Trophoblast cell (in vitro differentiated cells and primary cell): ENCODE measurements around the gene EHMT1.
A peak's percentile ranks its signal among the peaks of the same experiment; 100 is the strongest.

ENCODE experiments used
- DNase-seq, 2 donors: peaks; one replicate each; pipeline ENCODE4 v3.0.0-alpha.2; 2016
- H2AFZ ChIP-seq: 2 replicates; pipeline ENCODE4 v1.6.1; 2013; ENCODE audit warnings: low read length, moderate library complexity, mild to moderate bottlenecking; ENCODE audit not compliant: insufficient read depth, poor library complexity
- H2AK5ac ChIP-seq: 2 replicates; pipeline ENCODE4 v1.6.1; 2013; ENCODE audit warnings: mild to moderate bottlenecking, low read length
- H2BK120ac ChIP-seq: 2 replicates; pipeline ENCODE4 v1.6.1; 2013; ENCODE audit warnings: low read length, mild to moderate bottlenecking, moderate library complexity; ENCODE audit not compliant: insufficient read depth, poor library complexity
- H2BK12ac ChIP-seq: 2 replicates; pipeline ENCODE4 v1.6.1; 2013; ENCODE audit warnings: mild to moderate bottlenecking, low read length, moderate library complexity
- H2BK5ac ChIP-seq: 2 replicates; pipeline ENCODE4 v1.6.1; 2013; ENCODE audit warnings: low read length, low read depth, moderate library complexity, mild to moderate bottlenecking; ENCODE audit not compliant: poor library complexity
- H3K14ac ChIP-seq: 2 replicates; pipeline ENCODE4 v1.6.1; 2013; ENCODE audit warnings: mild to moderate bottlenecking, low read length
- H3K18ac ChIP-seq: 2 replicates; pipeline ENCODE4 v1.6.1; 2013; ENCODE audit warnings: mild to moderate bottlenecking, low read length
- H3K23ac ChIP-seq: 2 replicates; pipeline ENCODE4 v1.6.1; 2013; ENCODE audit warnings: low read length
- H3K27ac ChIP-seq: 2 replicates; pipeline ENCODE4 v1.5.1; 2013; ENCODE audit warnings: low read depth, mild to moderate bottlenecking, inconsistent platforms, low read length, moderate library complexity
- H3K27me3 ChIP-seq: 2 replicates; pipeline ENCODE4 v1.6.1; 2013; ENCODE audit warnings: inconsistent platforms, mild to moderate bottlenecking, low read length, moderate library complexity; ENCODE audit not compliant: insufficient read depth
- H3K36me3 ChIP-seq, 2 experiments: 1 replicate in 1 of 2; 2 replicates in 1 of 2; pipeline ENCODE4 v1.6.1; 2013; ENCODE audit warnings: low read length in 2 of 2, mild to moderate bottlenecking in 2 of 2, moderate library complexity in 1 of 2; ENCODE audit not compliant: insufficient read depth in 2 of 2, control insufficient read depth in 1 of 2
- H3K4ac ChIP-seq: 2 replicates; pipeline ENCODE4 v1.6.1; 2013; ENCODE audit warnings: low read depth, mild to moderate bottlenecking, low read length, moderate library complexity
- H3K4me1 ChIP-seq, 2 experiments: 1 replicate in 1 of 2; 2 replicates in 1 of 2; pipeline ENCODE4 v1.6.1; 2013; ENCODE audit warnings: low read length in 2 of 2, mild to moderate bottlenecking in 2 of 2, moderate library complexity in 1 of 2; ENCODE audit not compliant: insufficient read depth in 2 of 2, control insufficient read depth in 1 of 2
- H3K4me2 ChIP-seq: 2 replicates; pipeline ENCODE4 v1.6.1; 2013; ENCODE audit warnings: inconsistent platforms, mild to moderate bottlenecking, low read length, moderate library complexity
- H3K4me3 ChIP-seq: 2 replicates; pipeline ENCODE4 v1.5.1; 2013; ENCODE audit warnings: mild to moderate bottlenecking, low read depth, low read length, inconsistent platforms
- H3K79me1 ChIP-seq: one replicate; pipeline ENCODE4 v1.6.1; 2013; ENCODE audit warnings: low read length
- H3K79me2 ChIP-seq: 2 replicates; pipeline ENCODE4 v1.6.1; 2013; ENCODE audit warnings: low read length, mild to moderate bottlenecking; ENCODE audit not compliant: control insufficient read depth, insufficient read depth, poor library complexity
- H3K9ac ChIP-seq: 2 replicates; pipeline ENCODE4 v1.6.1; 2013; ENCODE audit warnings: mild to moderate bottlenecking, low read length
- H3K9me3 ChIP-seq: 2 replicates; pipeline ENCODE4 v1.6.1; 2013; ENCODE audit warnings: low read depth, mild to moderate bottlenecking, control low read depth, inconsistent platforms, low read length; ENCODE audit not compliant: insufficient read depth
- H4K12ac ChIP-seq: 2 replicates; pipeline ENCODE4 v1.6.1; 2013; ENCODE audit warnings: low read depth, mild to moderate bottlenecking, low read length, moderate library complexity
- H4K8ac ChIP-seq: 2 replicates; pipeline ENCODE4 v1.6.1; 2013; ENCODE audit warnings: low read depth, mild to moderate bottlenecking, low read length, moderate library complexity
- H4K91ac ChIP-seq: one replicate; pipeline ENCODE4 v1.6.1; 2013; ENCODE audit warnings: low read depth, mild to moderate bottlenecking, low read length, moderate library complexity
- WGBS: extraction: QIAGEN DNeasy Blood & Tissue Kit; methylation state at CpG from one replicate; pipeline ENCODE4 v1.1.7; 2013; ENCODE audit warnings: missing lambda C conversion rate; ENCODE audit not compliant: insufficient read length, insufficient coverage; ENCODE audit errors: extremely low coverage; 5-methylcytosine and 5-hydroxymethylcytosine counted together

Gene EHMT1

DNA sequence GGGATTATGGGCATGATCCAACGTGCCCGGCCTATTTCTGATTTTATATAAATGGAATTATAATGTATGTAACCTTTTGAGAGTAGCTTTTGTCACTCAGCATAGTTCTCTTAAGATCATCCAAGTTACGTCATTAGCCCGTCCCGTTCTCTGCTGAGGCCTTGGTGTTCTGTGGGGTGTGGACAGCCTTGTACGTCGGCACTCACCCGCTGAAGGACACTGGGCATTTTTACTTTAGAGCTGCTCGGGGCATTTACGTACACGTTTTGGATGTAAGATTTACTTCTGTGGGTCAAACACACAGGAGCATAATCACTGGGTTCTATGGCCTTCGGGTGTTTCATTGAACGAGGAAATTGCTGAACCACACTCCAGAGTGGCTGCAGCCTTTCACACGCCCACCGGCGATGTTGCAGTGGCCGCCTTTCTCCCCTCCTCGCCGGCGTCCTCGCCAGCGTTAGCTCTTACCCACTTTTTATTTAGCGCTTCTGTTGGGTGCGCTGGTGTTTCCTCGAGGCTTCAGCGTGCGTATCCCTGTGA is 101.8 kb downstream of the EHMT1 start:
- Histone ChIP-seq H3K9ac (no peak overlapping the region), H2BK12ac (no peak overlapping the region), H4K12ac (no peak overlapping the region), H3K4me2 (no peak overlapping the region), H3K79me2 (peaks cover 4% of the 10 kb centered on the region), H3K23ac (no peak overlapping the region), H3K18ac (no peak overlapping the region), H3K27me3 (no peaks in the 10 kb centered on the region), H2AK5ac (no peak overlapping the region), H3K4ac (no peak overlapping the region), H4K8ac (no peak overlapping the region), H3K4me3 (no peak overlapping the region), H3K9me3 (peaks cover 11% of the 10 kb centered on the region), H2BK120ac (no peak overlapping the region), H3K4me1 (peaks cover 6 to 8% of the 10 kb centered on the region in 2 experiments), H2AFZ (no peak overlapping the region), H3K14ac (no peak overlapping the region), H3K36me3 (peaks cover 35 to 39% of the 10 kb centered on the region in 2 experiments), H3K27ac (no peak overlapping the region), H4K91ac (no peak overlapping the region), H2BK5ac (no peak overlapping the region), H3K79me1 (no peaks in the 10 kb centered on the region)
- no CpG with 5 or more reads among the region's 27 CpGs for WGBS
- peak in 1 of 2 donors; percentile 13 for DNase-seq

DNA sequence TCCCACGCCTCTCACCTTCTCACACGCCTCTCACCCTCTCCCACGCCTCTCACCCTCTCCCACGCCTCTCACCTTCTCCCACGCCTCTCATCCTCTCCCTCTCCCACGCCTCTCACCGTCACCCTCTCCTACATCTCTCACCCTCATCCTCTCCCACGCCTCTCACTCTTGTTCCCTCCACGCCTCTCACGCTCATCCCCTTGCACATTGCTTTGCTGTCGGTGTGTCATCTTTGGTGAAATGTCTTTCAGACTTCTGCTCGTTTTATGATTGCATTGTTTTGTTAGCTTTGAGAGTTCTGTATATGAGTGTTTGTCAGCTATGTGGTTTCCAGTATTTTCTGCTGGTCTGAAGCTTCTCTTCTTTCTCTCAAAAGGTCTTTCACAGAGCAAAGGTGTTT is 102.7 kb downstream of the EHMT1 start:
- no peak overlapping the region for H4K91ac ChIP-seq
- H3K4me2 ChIP-seq: no peak overlapping the region
- peak overlapping the region; percentile 60 for H4K12ac ChIP-seq
- no peak overlapping the region for H3K23ac ChIP-seq
- H2BK120ac ChIP-seq: no peak overlapping the region
- H2AFZ ChIP-seq: no peak overlapping the region
- peaks cover 37 to 43% of the 10 kb centered on the region in 2 experiments for H3K36me3 ChIP-seq
- H3K9me3 ChIP-seq: peaks cover 11% of the 10 kb centered on the region
- no peaks in the 10 kb centered on the region for H3K27me3 ChIP-seq
- no peak overlapping the region for H2BK12ac ChIP-seq
- H2AK5ac ChIP-seq: no peak overlapping the region
- no peak overlapping the region for H2BK5ac ChIP-seq
- peak overlapping the region; percentile 1 for H3K18ac ChIP-seq
- peaks cover 4% of the 10 kb centered on the region for H3K79me2 ChIP-seq
- no peak for DNase-seq
- no peak overlapping the region for H3K9ac ChIP-seq
- H3K14ac ChIP-seq: no peak overlapping the region
- no peaks in the 10 kb centered on the region for H3K79me1 ChIP-seq
- over 99% methylated on average over 9 of the region's 12 CpGs for WGBS
- H3K27ac ChIP-seq: no peak overlapping the region
- H3K4ac ChIP-seq: peak overlapping the region; percentile 50
- no peak overlapping the region for H3K4me3 ChIP-seq
- no peak overlapping the region for H4K8ac ChIP-seq
- peaks cover 6 to 8% of the 10 kb centered on the region in 2 experiments for H3K4me1 ChIP-seq

DNA sequence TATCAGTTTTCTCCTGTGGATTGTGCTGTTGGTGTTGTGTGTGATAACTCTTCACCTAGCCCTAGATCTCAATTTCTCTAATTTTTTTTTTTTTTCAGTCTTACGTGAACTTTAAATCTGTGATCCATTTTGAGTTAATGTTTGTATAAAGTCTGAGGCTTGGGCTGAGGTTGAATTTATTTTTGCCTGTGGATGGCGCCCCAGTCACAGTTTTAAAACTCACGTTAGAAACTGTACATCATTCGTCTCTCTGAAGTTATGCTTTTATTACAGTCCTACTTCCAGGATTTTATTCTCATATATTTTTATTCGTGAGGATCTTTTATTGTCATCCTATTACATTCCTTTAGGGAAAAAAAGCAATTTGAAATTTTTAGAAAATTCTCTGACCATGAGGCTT is 103.1 kb downstream of the EHMT1 start:
- Histone ChIP-seq H2BK12ac (no peak overlapping the region), H2AK5ac (no peak overlapping the region), H3K14ac (no peak overlapping the region), H3K79me1 (no peaks in the 10 kb centered on the region), H3K4me1 (peaks cover 6 to 8% of the 10 kb centered on the region in 2 experiments), H3K27ac (no peak overlapping the region), H3K36me3 (peaks cover 32 to 42% of the 10 kb centered on the region in 2 experiments), H2BK120ac (no peak overlapping the region), H4K12ac (no peak overlapping the region), H3K79me2 (peaks cover 4% of the 10 kb centered on the region), H3K27me3 (no peaks in the 10 kb centered on the region), H3K9me3 (peaks cover 11% of the 10 kb centered on the region), H3K4me2 (no peak overlapping the region), H3K9ac (no peak overlapping the region), H3K18ac (no peak overlapping the region), H3K4me3 (no peak overlapping the region), H3K4ac (no peak overlapping the region), H2BK5ac (no peak overlapping the region), H4K8ac (no peak overlapping the region), H3K23ac (no peak overlapping the region), H2AFZ (no peak overlapping the region), H4K91ac (no peak overlapping the region)
- no CpG with 5 or more reads among the region's 5 CpGs for WGBS
- DNase-seq: no peak

DNA sequence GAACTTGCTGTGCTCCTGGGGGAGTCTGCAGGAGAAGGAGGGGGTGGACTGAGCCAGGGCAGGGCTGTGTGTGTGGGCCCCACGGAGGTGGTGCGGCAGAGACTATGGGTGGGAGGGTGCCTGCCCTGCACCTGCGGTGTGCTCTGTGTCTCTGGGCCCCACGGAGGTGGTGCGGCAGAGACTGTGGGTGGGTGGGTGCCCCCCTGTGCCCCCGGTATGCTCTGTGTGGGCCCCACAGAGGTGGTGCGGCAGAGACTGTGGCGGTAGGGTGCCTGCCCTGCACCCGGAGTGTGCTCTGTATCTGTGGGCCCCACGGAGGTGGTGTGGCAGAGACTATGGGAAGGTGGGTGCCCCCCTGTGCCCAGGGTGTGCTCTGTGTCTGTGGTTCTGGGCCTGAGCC is 103.7 kb downstream of the EHMT1 start:
- Histone ChIP-seq H3K79me2 (peaks cover 4% of the 10 kb centered on the region), H3K27ac (no peak overlapping the region), H3K36me3 (peaks cover 27 to 36% of the 10 kb centered on the region in 2 experiments), H3K79me1 (no peaks in the 10 kb centered on the region), H4K12ac (no peak overlapping the region), H2BK5ac (no peak overlapping the region), H3K9me3 (peaks cover 11% of the 10 kb centered on the region), H3K23ac (no peak overlapping the region), H3K4me1 (peaks cover 6 to 8% of the 10 kb centered on the region in 2 experiments), H3K4ac (peak overlapping the region; percentile 49), H3K27me3 (no peaks in the 10 kb centered on the region), H3K4me2 (no peak overlapping the region), H2BK12ac (peak overlapping the region; percentile 26), H2BK120ac (no peak overlapping the region), H4K8ac (peak overlapping the region; percentile 43), H3K14ac (no peak overlapping the region), H4K91ac (no peak overlapping the region), H2AK5ac (no peak overlapping the region), H2AFZ (no peak overlapping the region), H3K18ac (peak overlapping the region; percentile 66), H3K9ac (no peak overlapping the region), H3K4me3 (peak overlapping the region; percentile 3)
- no peak for DNase-seq
- no CpG with 5 or more reads among the region's 10 CpGs for WGBS
